Measurements from ENCODE around the gene ANKS1B. TPM values are rescaled to one million over a fixed set of nuclear protein-coding genes. Genes with fewer than 3 reads are reported as not detected.

ANKS1B gene
- total and polyA plus RNA-seq, 11 donors, result 0.62 to 5.8 (median 1.8) TPM

DNA sequence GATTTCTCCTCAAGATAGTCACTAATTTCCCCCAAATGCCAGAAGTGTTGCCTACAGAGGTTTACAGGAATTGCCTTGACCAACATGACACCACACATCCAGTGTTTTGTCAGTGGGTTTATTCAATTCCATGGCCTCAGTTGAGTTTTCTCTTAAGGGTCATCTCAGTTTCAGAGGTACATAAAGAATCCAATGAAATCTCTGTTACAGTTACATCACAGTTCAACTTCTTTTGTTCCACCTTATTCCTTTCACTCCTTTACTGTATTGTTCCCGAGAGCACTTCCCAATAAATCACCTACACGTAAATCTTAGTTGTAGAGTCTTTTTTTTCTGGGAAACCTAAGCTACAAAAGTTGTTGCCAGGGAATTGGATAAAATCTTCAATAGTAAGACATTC, 410.8 kb downstream of the ANKS1B start:
- ATAC-seq, result no peak
- Histone ChIP-seq H3K4me3 (no peak overlapping the region), H3K27ac (no peak overlapping the region), H3K4me1 (no peaks in the 10 kb centered on the region), H3K36me3 (no peaks in the 10 kb centered on the region), H3K9me3 (peaks cover 0 to 11% (median 0%) of the 10 kb centered on the region in 12 donors), H3K27me3 (no peaks in the 10 kb centered on the region)
- intact Hi-C loops (cut with DNase I), result no loop called here
- DNase-seq, result no peak
- 70 to 83% (median 80%) methylated on average over 2 of the region's 2 CpGs for WGBS, 4 donors
- no peak for TF ChIP-seq POLR2A (IDR thresholded peaks at IDR 0.05)
- TF ChIP-seq, protein P1, sequence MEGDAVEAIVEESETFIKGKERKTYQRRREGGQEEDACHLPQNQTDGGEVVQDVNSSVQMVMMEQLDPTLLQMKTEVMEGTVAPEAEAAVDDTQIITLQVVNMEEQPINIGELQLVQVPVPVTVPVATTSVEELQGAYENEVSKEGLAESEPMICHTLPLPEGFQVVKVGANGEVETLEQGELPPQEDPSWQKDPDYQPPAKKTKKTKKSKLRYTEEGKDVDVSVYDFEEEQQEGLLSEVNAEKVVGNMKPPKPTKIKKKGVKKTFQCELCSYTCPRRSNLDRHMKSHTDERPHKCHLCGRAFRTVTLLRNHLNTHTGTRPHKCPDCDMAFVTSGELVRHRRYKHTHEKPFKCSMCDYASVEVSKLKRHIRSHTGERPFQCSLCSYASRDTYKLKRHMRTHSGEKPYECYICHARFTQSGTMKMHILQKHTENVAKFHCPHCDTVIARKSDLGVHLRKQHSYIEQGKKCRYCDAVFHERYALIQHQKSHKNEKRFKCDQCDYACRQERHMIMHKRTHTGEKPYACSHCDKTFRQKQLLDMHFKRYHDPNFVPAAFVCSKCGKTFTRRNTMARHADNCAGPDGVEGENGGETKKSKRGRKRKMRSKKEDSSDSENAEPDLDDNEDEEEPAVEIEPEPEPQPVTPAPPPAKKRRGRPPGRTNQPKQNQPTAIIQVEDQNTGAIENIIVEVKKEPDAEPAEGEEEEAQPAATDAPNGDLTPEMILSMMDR (IDR thresholded peaks at IDR 0.05), result no peak

DNA sequence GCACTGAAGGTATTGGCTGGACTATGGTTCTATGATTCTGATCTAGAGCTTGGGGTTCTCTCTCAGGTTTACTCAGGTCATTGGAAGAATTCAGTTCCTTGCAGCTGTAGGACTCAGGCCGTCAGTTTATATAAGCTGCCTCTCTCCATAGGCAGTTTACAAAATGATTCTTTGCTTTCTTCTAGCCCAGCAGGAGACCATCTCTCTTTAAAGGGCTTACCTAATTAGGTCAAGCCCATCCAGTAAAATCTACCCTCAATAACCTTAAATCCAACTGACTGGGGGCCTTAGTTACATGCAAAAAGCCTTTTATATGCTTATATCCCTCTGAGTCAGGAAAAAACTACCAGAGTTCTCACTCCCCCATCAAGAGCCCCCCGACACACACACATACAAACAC, 417.7 kb downstream of the ANKS1B start:
- H3K4me3 ChIP-seq, result no peak overlapping the region

DNA sequence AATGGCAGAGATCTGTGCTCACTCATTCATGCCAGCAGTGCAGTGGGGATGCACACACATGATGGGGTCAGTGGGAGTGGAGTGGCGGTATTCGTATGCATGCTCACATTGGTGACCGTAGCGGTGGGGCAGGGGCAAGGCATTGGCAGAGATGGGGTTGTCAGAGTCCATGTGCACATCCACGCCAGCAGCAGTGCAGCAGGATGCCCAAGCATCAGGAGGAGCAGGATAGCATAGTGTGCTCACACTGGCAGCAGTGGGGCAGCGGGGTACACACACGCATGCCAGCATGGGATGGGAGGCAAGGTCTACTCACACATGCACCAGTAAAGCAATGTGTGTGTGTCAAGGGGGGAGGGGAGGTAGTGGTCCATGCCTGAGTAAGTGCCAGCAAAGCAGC, 426.6 kb downstream of the ANKS1B start:
- no peaks in the 10 kb centered on the region for H3K27me3 ChIP-seq
- 82 to 91% (median 90%) methylated on average over 7 of the region's 7 CpGs for WGBS, 4 donors
- no peaks in the 10 kb centered on the region for H3K36me3 ChIP-seq
- DNase-seq, result no peak
- no peak overlapping the region for H3K27ac ChIP-seq
- TF ChIP-seq, protein P1 (IDR thresholded peaks at IDR 0.05), result no peak
- TF ChIP-seq POLR2A (IDR thresholded peaks at IDR 0.05), result no peak
- H3K9me3 ChIP-seq, result no peaks in the 10 kb centered on the region
- no peak overlapping the region for H3K4me3 ChIP-seq
- ATAC-seq, result no peak
- H3K4me1 ChIP-seq, result no peaks in the 10 kb centered on the region
- intact Hi-C loops (cut with DNase I), result no loop called here

More for the DNA sequence above, 417.7 kb downstream of the ANKS1B start:
- Histone ChIP-seq H3K27ac (no peak overlapping the region), H3K36me3 (no peaks in the 10 kb centered on the region), H3K4me1 (no peaks in the 10 kb centered on the region), H3K27me3 (no peaks in the 10 kb centered on the region), H3K9me3 (peaks cover 0 to 15% (median 0%) of the 10 kb centered on the region in 12 donors)
- WGBS, 4 donors, result 62 to 73% (median 63%) methylated on average over 2 of the region's 2 CpGs
- no peak for TF ChIP-seq POLR2A (IDR thresholded peaks at IDR 0.05)
- TF ChIP-seq, protein P1 (IDR thresholded peaks at IDR 0.05), result no peak
- DNase-seq (no peak), ATAC-seq (no peak)
- intact Hi-C loops (cut with DNase I), result no loop called here

DNA sequence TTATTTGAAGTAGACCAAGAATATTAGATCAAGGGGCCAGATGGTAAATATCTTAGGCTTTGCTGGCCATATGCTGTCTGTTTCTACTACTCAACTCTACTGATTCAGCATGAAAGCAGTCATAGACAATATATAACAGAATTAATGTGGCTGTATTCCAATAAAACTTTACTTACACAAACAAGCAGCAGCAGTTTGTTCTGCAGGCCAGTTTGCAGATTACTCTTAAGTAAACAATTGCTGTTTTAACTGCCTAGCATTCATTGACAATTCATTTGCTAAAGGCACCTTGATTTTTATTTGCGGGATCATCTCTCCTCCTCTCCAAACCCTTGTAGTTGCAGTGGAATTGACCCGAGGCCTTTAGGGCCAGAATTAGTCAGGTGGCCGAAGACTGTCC, 431.3 kb downstream of the ANKS1B start:
- H3K27ac ChIP-seq, result no peak overlapping the region
- H3K4me1 ChIP-seq, result no peaks in the 10 kb centered on the region
- no peak for ATAC-seq
- WGBS, 4 donors, result 58 to 82% (median 75%) methylated on average over 3 of the region's 3 CpGs
- H3K4me3 ChIP-seq, result no peak overlapping the region
- H3K36me3 ChIP-seq, result no peaks in the 10 kb centered on the region
- no peaks in the 10 kb centered on the region for H3K27me3 ChIP-seq
- intact Hi-C loops (cut with DNase I), result no loop called here
- DNase-seq, result no peak
- TF ChIP-seq POLR2A (IDR thresholded peaks at IDR 0.05), result no peak
- no peaks in the 10 kb centered on the region for H3K9me3 ChIP-seq

DNA sequence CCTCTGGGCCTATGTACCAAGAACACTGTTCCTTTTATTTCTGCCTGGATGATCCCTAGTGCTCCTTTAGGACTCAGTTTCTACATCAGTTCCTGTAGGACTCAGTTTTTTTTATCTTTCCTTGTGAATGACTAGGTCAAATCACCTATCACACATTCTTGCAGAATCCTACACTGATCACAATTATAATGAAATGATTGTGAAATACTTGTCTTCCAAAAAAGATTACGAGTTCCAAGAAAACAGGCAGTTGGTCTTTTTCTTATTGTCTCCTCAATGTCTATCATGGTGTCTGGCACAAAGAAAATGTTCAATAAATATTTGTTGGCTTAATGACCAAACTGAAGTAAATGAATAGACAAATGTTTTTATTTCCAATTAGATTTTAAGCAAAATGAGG, 432.7 kb downstream of the ANKS1B start:
- Histone ChIP-seq H3K4me1 (no peaks in the 10 kb centered on the region), H3K27ac (no peak overlapping the region), H3K27me3 (no peaks in the 10 kb centered on the region), H3K36me3 (no peaks in the 10 kb centered on the region), H3K4me3 (no peak overlapping the region), H3K9me3 (no peaks in the 10 kb centered on the region)
- no peak for DNase-seq
- intact Hi-C loops (cut with DNase I), result no loop called here
- TF ChIP-seq POLR2A (IDR thresholded peaks at IDR 0.05), result no peak
- TF ChIP-seq, protein P1 (IDR thresholded peaks at IDR 0.05), result no peak
- 76 to 83% (median 80%) methylated on average over 1 of the region's 1 CpG for WGBS, 4 donors
- ATAC-seq, result no peak
